Measurements from ENCODE around the gene BLNK. TPM values are rescaled to one million over a fixed set of nuclear protein-coding genes. Genes with fewer than 3 reads are reported as not detected.

The BLNK gene
- polyA plus RNA-seq, 1 of the 3 experiments (the other 2 are of a cell fraction): not detected

GRCh38 chr10:96176985-96177384, 94.4 kb downstream of the BLNK start (continued):
- TF ChIP-seq RAD21 (IDR thresholded peaks at IDR 0.05; ENCODE audit: low read length) (no peak), MXI1 (IDR thresholded peaks at IDR 0.05; ENCODE audit: low read depth, low read length) (no peak), IRF3 (IDR thresholded peaks at IDR 0.05; ENCODE audit: low read depth, low read length) (no peak), SIN3A (IDR thresholded peaks at IDR 0.05; ENCODE audit: borderline replicate concordance, low read depth, low read length) (no peak), GATA2 (CRISPR knock-in tag; IDR thresholded peaks at IDR 0.05) (no peak), GABPA (IDR thresholded peaks at IDR 0.05; ENCODE audit: low read depth) (no peak), CHD2 (IDR thresholded peaks at IDR 0.05; ENCODE audit: low read length, partially characterized antibody) (no peak), SMC3 (IDR thresholded peaks at IDR 0.05; ENCODE audit: low read depth, low read length) (no peak), EZH2phosphoT487 (IDR thresholded peaks at IDR 0.05; ENCODE audit: borderline replicate concordance, low read depth) (no peak), RFX5 (IDR thresholded peaks at IDR 0.05; ENCODE audit: low read length) (no peak)

GRCh38 chr10:96172666-96173065, 98.7 kb downstream of the BLNK start:
- POLR2A ChIA-PET: no interaction called here
- TF ChIP-seq REST (IDR thresholded peaks at IDR 0.05; ENCODE audit: low read depth, low read length) (no peak), EZH2phosphoT487 (IDR thresholded peaks at IDR 0.05; ENCODE audit: borderline replicate concordance, low read depth) (no peak), RCOR1 (IDR thresholded peaks at IDR 0.05; ENCODE audit: low read length) (no peak), FOSL2 (IDR thresholded peaks at IDR 0.05; ENCODE audit: borderline replicate concordance, low read depth) (no peak), ELF1 (IDR thresholded peaks at IDR 0.05) (no peak), TAF1 (IDR thresholded peaks at IDR 0.05; ENCODE audit: borderline replicate concordance, low read depth, low read length) (no peak), GATA2 (CRISPR knock-in tag; IDR thresholded peaks at IDR 0.05) (no peak), SMC3 (IDR thresholded peaks at IDR 0.05; ENCODE audit: low read depth, low read length) (no peak), GABPA (IDR thresholded peaks at IDR 0.05; ENCODE audit: low read depth) (no peak), CTCF (IDR thresholded peaks at IDR 0.05) (no peak), NRF1 (IDR thresholded peaks at IDR 0.05; ENCODE audit: low read depth, low read length) (no peak), FOXJ3 (CRISPR knock-in tag; IDR thresholded peaks at IDR 0.05) (no peak), USF2 (IDR thresholded peaks at IDR 0.05; ENCODE audit: borderline replicate concordance, low read depth, low read length) (no peak)
- no peaks in the 10 kb centered on the region for H3K27me3 ChIP-seq (ENCODE audit: insufficient read depth)
- no peak overlapping the region for H3K27ac ChIP-seq (ENCODE audit: low read depth in 2 of 2, low read length in 1 of 2)
- no peaks in the 10 kb centered on the region for H4K20me1 ChIP-seq (ENCODE audit: insufficient read depth)
- no peaks in the 10 kb centered on the region for H3K79me2 ChIP-seq (ENCODE audit: insufficient read depth)
- H3K4me3 ChIP-seq (ENCODE audit: low read depth in 2 of 2, low read length in 1 of 2): no peak overlapping the region
- DNase-seq: no peak
- 11% methylated on average over 1 of the region's 1 CpG for WGBS (ENCODE audit: low lambda C conversion rate)
- no peaks in the 10 kb centered on the region for H3F3A ChIP-seq (replicated peaks; ENCODE audit: insufficient read depth)
- no peak overlapping the region for H3K4me2 ChIP-seq
- CTCF ChIA-PET: no interaction called here
- H3K9ac ChIP-seq: no peak overlapping the region
- no peaks in the 10 kb centered on the region for H3K9me2 ChIP-seq
- no peaks in the 10 kb centered on the region for H3K4me1 ChIP-seq (ENCODE audit: control insufficient read depth in 1 of 2, insufficient read depth in 2 of 2, low read depth in 1 of 2, low read length in 1 of 2)
- H2AFZ ChIP-seq (ENCODE audit: low read depth): no peak overlapping the region
- no peaks in the 10 kb centered on the region for H3K36me3 ChIP-seq (replicated peaks in 1 of 2; ENCODE audit: control insufficient read depth in 1 of 2, insufficient read depth in 2 of 2, low read length in 1 of 2)
- 0 out of 2 replicates have a peak, but pooled peaks cover 6% of the 10 kb centered on the region for H3K9me3 ChIP-seq

All from SK-N-SH (cell line).